ENCODE results near the gene MYH2.

GRCh38 chr17:10598621-10599020 is 49.2 kb upstream of the MYH2 start:
- TF ChIP-seq TCF4 (CRISPR knock-in tag; IDR thresholded peaks at IDR 0.05; ENCODE audit: borderline replicate concordance), result no peak
- no peak for TF ChIP-seq ZNF8 (CRISPR knock-in tag; IDR thresholded peaks at IDR 0.05)
- TF ChIP-seq ZFP3 (CRISPR knock-in tag; IDR thresholded peaks at IDR 0.05), result no peak
- TF ChIP-seq, protein P1, sequence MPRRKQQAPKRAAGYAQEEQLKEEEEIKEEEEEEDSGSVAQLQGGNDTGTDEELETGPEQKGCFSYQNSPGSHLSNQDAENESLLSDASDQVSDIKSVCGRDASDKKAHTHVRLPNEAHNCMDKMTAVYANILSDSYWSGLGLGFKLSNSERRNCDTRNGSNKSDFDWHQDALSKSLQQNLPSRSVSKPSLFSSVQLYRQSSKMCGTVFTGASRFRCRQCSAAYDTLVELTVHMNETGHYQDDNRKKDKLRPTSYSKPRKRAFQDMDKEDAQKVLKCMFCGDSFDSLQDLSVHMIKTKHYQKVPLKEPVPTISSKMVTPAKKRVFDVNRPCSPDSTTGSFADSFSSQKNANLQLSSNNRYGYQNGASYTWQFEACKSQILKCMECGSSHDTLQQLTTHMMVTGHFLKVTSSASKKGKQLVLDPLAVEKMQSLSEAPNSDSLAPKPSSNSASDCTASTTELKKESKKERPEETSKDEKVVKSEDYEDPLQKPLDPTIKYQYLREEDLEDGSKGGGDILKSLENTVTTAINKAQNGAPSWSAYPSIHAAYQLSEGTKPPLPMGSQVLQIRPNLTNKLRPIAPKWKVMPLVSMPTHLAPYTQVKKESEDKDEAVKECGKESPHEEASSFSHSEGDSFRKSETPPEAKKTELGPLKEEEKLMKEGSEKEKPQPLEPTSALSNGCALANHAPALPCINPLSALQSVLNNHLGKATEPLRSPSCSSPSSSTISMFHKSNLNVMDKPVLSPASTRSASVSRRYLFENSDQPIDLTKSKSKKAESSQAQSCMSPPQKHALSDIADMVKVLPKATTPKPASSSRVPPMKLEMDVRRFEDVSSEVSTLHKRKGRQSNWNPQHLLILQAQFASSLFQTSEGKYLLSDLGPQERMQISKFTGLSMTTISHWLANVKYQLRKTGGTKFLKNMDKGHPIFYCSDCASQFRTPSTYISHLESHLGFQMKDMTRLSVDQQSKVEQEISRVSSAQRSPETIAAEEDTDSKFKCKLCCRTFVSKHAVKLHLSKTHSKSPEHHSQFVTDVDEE (CRISPR knock-in tag; IDR thresholded peaks at IDR 0.05), result no peak
- no peak for TF ChIP-seq OSR1 (CRISPR knock-in tag; IDR thresholded peaks at IDR 0.05)
- TF ChIP-seq, protein P2, sequence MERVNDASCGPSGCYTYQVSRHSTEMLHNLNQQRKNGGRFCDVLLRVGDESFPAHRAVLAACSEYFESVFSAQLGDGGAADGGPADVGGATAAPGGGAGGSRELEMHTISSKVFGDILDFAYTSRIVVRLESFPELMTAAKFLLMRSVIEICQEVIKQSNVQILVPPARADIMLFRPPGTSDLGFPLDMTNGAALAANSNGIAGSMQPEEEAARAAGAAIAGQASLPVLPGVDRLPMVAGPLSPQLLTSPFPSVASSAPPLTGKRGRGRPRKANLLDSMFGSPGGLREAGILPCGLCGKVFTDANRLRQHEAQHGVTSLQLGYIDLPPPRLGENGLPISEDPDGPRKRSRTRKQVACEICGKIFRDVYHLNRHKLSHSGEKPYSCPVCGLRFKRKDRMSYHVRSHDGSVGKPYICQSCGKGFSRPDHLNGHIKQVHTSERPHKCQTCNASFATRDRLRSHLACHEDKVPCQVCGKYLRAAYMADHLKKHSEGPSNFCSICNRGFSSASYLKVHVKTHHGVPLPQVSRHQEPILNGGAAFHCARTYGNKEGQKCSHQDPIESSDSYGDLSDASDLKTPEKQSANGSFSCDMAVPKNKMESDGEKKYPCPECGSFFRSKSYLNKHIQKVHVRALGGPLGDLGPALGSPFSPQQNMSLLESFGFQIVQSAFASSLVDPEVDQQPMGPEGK (CRISPR knock-in tag; IDR thresholded peaks at IDR 0.05; ENCODE audit: borderline replicate concordance), result no peak
